IPS DF 4.7 (cell line): ENCODE results near the gene KRT83.
"Not testable (repeated sequence)": the region's sequence is repeated elsewhere in the genome, so short reads cannot be mapped to it uniquely, and the experiment has no call there.

Experiments used
- DNase-seq: peaks from one replicate; pipeline ENCODE4 v3.0.0-alpha.2; 2013; ENCODE audit warnings: low spot score; ENCODE audit errors: extremely low read depth

Gene KRT83

GRCh38 chr12:52310622-52311284 lies 10.4 kb downstream of the KRT83 start:
- DNase-seq: no peak

GRCh38 chr12:52308806-52309425 lies 12.3 kb downstream of the KRT83 start:
- no peak for DNase-seq

GRCh38 chr12:52307836-52308805 lies 13.1 kb downstream of the KRT83 start:
- no peak for DNase-seq

- DNase-seq: no peak
Observed at GRCh38 chr12:52306731-52307130, 14.5 kb downstream of the KRT83 start.

GRCh38 chr12:52305921-52306705 lies 15.1 kb downstream of the KRT83 start:
- no peak for DNase-seq

- DNase-seq: not testable (repeated sequence)
Observed at GRCh38 chr12:52304941-52305411, 16.2 kb downstream of the KRT83 start.

GRCh38 chr12:52302242-52302914 lies 18.8 kb downstream of the KRT83 start:
- DNase-seq: not testable (repeated sequence)

GRCh38 chr12:52301721-52302120 lies 19.5 kb downstream of the KRT83 start:
- DNase-seq: not testable (repeated sequence)

GRCh38 chr12:52300796-52301691 lies 20.2 kb downstream of the KRT83 start:
- DNase-seq: no peak

- no peak for DNase-seq
Observed at GRCh38 chr12:52298677-52299190, 22.5 kb downstream of the KRT83 start.

GRCh38 chr12:52296572-52297215 lies 24.5 kb downstream of the KRT83 start:
- DNase-seq: no peak

GRCh38 chr12:52295663-52296062 lies 25.5 kb downstream of the KRT83 start:
- no peak for DNase-seq

GRCh38 chr12:52294803-52295202 lies 26.4 kb downstream of the KRT83 start:
- DNase-seq: no peak

GRCh38 chr12:52293926-52294325 lies 27.3 kb downstream of the KRT83 start:
- no peak for DNase-seq

GRCh38 chr12:52291267-52291935 lies 29.8 kb downstream of the KRT83 start, which contains the start of gene KRT81:
Gene KRT81 (minus strand): TSS chr12:52291534. CDS start chr12:52291465, 69 bp downstream.
- DNase-seq: no peak

GRCh38 chr12:52290483-52291134 lies 30.6 kb downstream of the KRT83 start:
- DNase-seq: not testable (repeated sequence)
